Activated naive CD8-positive, alpha-beta T cell treated with anti-CD3 and anti-CD28 coated beads for 36 hours (primary cell): ENCODE results near the gene KLHL40. TPM values are rescaled to one million over a fixed set of nuclear protein-coding genes. Genes with fewer than 3 reads are reported as not detected.

Experiments
- DNase-seq: peaks from one replicate; pipeline ENCODE4 v3.0.0; 2021
- H3K27ac Mint-ChIP-seq: one replicate; pipeline ENCODE4 v1.8.0; 2022; ENCODE audit warnings: mild to moderate bottlenecking, moderate library complexity, mixed read lengths
- H3K27me3 Mint-ChIP-seq: one replicate; pipeline ENCODE4 v1.8.0; 2022; ENCODE audit warnings: mild to moderate bottlenecking, mixed read lengths
- H3K36me3 Mint-ChIP-seq: one replicate; pipeline ENCODE4 v1.8.0; 2021; ENCODE audit warnings: mild to moderate bottlenecking, mixed read lengths
- H3K4me1 Mint-ChIP-seq: one replicate; pipeline ENCODE4 v1.8.0; 2021; ENCODE audit warnings: mixed read lengths
- H3K4me3 Mint-ChIP-seq: one replicate; pipeline ENCODE4 v1.8.0; 2022; ENCODE audit warnings: mild to moderate bottlenecking, moderate library complexity, mixed read lengths
- H3K9me3 Mint-ChIP-seq: one replicate; pipeline ENCODE4 v1.8.0; 2022; ENCODE audit warnings: mixed read lengths
- total RNA-seq, 2 experiments: library from RNA; stranded (reverse); gene quantifications; one replicate each; pipeline ENCODE4 v1.2.3, GENCODE V29; 2021

The KLHL40 gene
- total RNA-seq, 2 experiments from 2014 or later, result not detected

GRCh38 chr3:42699511-42699971 lies 14.2 kb downstream of the KLHL40 start:
- Mint-ChIP-seq H3K27me3 (peaks cover 4% of the 10 kb centered on the region), H3K9me3 (no peaks in the 10 kb centered on the region), H3K4me3 (no peak overlapping the region), H3K27ac (no peak overlapping the region), H3K4me1 (peaks cover 2% of the 10 kb centered on the region), H3K36me3 (no peaks in the 10 kb centered on the region)
- DNase-seq, result no peak

GRCh38 chr3:42700366-42701288 lies 15.3 kb downstream of the KLHL40 start:
- Mint-ChIP-seq H3K27me3 (peaks cover 4% of the 10 kb centered on the region), H3K4me1 (peaks cover 2% of the 10 kb centered on the region), H3K36me3 (no peaks in the 10 kb centered on the region), H3K4me3 (no peak overlapping the region), H3K9me3 (no peaks in the 10 kb centered on the region), H3K27ac (no peak overlapping the region)
- no peak for DNase-seq

- Mint-ChIP-seq H3K4me1 (peaks cover 2% of the 10 kb centered on the region), H3K9me3 (no peaks in the 10 kb centered on the region), H3K36me3 (no peaks in the 10 kb centered on the region), H3K4me3 (no peak overlapping the region), H3K27ac (peak overlapping the region; percentile 37), H3K27me3 (peaks cover 4% of the 10 kb centered on the region)
- DNase-seq, result peak; percentile 55
Measured at GRCh38 chr3:42701371-42702065, 16.2 kb downstream of the KLHL40 start.

GRCh38 chr3:42702066-42702951 lies 17.0 kb downstream of the KLHL40 start, which contains the start of gene HHATL:
TSS of gene HHATL (minus strand) at chr3:42702798. CDS start at chr3:42700826, 1,972 bp downstream.
- Mint-ChIP-seq H3K4me1 (peaks cover 2% of the 10 kb centered on the region), H3K9me3 (no peaks in the 10 kb centered on the region), H3K27ac (no peak within 1 kb of the TSS), H3K4me3 (no peak within 1 kb of the TSS), H3K27me3 (peaks cover 4% of the 10 kb centered on the region), H3K36me3 (no peaks in the 10 kb centered on the region)
- DNase-seq, result no peak

- peaks cover 2% of the 10 kb centered on the region for H3K4me1 Mint-ChIP-seq
- H3K27ac Mint-ChIP-seq, result no peak overlapping the region
- H3K27me3 Mint-ChIP-seq, result peaks cover 4% of the 10 kb centered on the region
- no peak for DNase-seq
- no peaks in the 10 kb centered on the region for H3K36me3 Mint-ChIP-seq
- no peaks in the 10 kb centered on the region for H3K9me3 Mint-ChIP-seq
- H3K4me3 Mint-ChIP-seq, result no peak overlapping the region
Measured at GRCh38 chr3:42702982-42703694, 17.8 kb downstream of the KLHL40 start.

GRCh38 chr3:42703695-42704025 lies 18.3 kb downstream of the KLHL40 start:
- Mint-ChIP-seq H3K27me3 (peaks cover 4% of the 10 kb centered on the region), H3K9me3 (no peaks in the 10 kb centered on the region), H3K27ac (no peak overlapping the region), H3K4me1 (peaks cover 2% of the 10 kb centered on the region), H3K4me3 (no peak overlapping the region), H3K36me3 (no peaks in the 10 kb centered on the region)
- no peak for DNase-seq

GRCh38 chr3:42704136-42704841 lies 19.0 kb downstream of the KLHL40 start:
- H3K27ac Mint-ChIP-seq, result no peak overlapping the region
- no peak for DNase-seq
- no peaks in the 10 kb centered on the region for H3K36me3 Mint-ChIP-seq
- no peaks in the 10 kb centered on the region for H3K4me1 Mint-ChIP-seq
- H3K27me3 Mint-ChIP-seq, result peaks cover 4% of the 10 kb centered on the region
- no peaks in the 10 kb centered on the region for H3K9me3 Mint-ChIP-seq
- no peak overlapping the region for H3K4me3 Mint-ChIP-seq

GRCh38 chr3:42705058-42705767 lies 19.9 kb downstream of the KLHL40 start:
- Mint-ChIP-seq H3K9me3 (no peaks in the 10 kb centered on the region), H3K27me3 (no peaks in the 10 kb centered on the region), H3K4me3 (no peak overlapping the region), H3K36me3 (no peaks in the 10 kb centered on the region), H3K27ac (no peak overlapping the region), H3K4me1 (no peaks in the 10 kb centered on the region)
- DNase-seq, result no peak

GRCh38 chr3:42705962-42706585 lies 20.7 kb downstream of the KLHL40 start:
- H3K36me3 Mint-ChIP-seq, result no peaks in the 10 kb centered on the region
- no peaks in the 10 kb centered on the region for H3K4me1 Mint-ChIP-seq
- no peak for DNase-seq
- no peak overlapping the region for H3K4me3 Mint-ChIP-seq
- H3K9me3 Mint-ChIP-seq, result no peaks in the 10 kb centered on the region
- H3K27ac Mint-ChIP-seq, result no peak overlapping the region
- H3K27me3 Mint-ChIP-seq, result no peaks in the 10 kb centered on the region

GRCh38 chr3:42706721-42707619 lies 21.6 kb downstream of the KLHL40 start:
- Mint-ChIP-seq H3K27ac (no peak overlapping the region), H3K4me1 (no peaks in the 10 kb centered on the region), H3K9me3 (no peaks in the 10 kb centered on the region), H3K27me3 (no peaks in the 10 kb centered on the region), H3K36me3 (no peaks in the 10 kb centered on the region), H3K4me3 (no peak overlapping the region)
- DNase-seq, result no peak

GRCh38 chr3:42707620-42708355 lies 22.5 kb downstream of the KLHL40 start:
- Mint-ChIP-seq H3K4me1 (no peaks in the 10 kb centered on the region), H3K27me3 (no peaks in the 10 kb centered on the region), H3K27ac (no peak overlapping the region), H3K36me3 (no peaks in the 10 kb centered on the region), H3K4me3 (no peak overlapping the region), H3K9me3 (no peaks in the 10 kb centered on the region)
- DNase-seq, result no peak
